IPS-20b (cell line): Measurements from ENCODE around the gene NAV1.
"Not testable (repeated sequence)": the region's sequence is repeated elsewhere in the genome, so short reads cannot be mapped to it uniquely, and the experiment has no call there.

Experiments used
- H3K27ac ChIP-seq: one replicate; pipeline ENCODE4 v1.5.1; 2013; ENCODE audit warnings: low read length
- H3K27me3 ChIP-seq: 2 replicates; pipeline ENCODE4 v1.6.1; 2013; ENCODE audit warnings: mild to moderate bottlenecking, low read length, inconsistent platforms; ENCODE audit not compliant: insufficient read depth
- H3K36me3 ChIP-seq: 2 replicates; pipeline ENCODE4 v1.6.1; 2013; ENCODE audit warnings: low read depth, mild to moderate bottlenecking, inconsistent platforms, low read length, moderate library complexity; ENCODE audit not compliant: insufficient read depth
- H3K4me1 ChIP-seq: 2 replicates; pipeline ENCODE4 v1.6.1; 2013; ENCODE audit warnings: mild to moderate bottlenecking, control low read depth, inconsistent platforms, low read length, moderate library complexity; ENCODE audit not compliant: insufficient read depth
- H3K4me3 ChIP-seq: 2 replicates; pipeline ENCODE4 v1.5.1; 2013; ENCODE audit warnings: mild to moderate bottlenecking, low read length, inconsistent platforms
- H3K9ac ChIP-seq: 2 replicates; pipeline ENCODE4 v1.6.1; 2013; ENCODE audit warnings: low read depth, mild to moderate bottlenecking, inconsistent platforms, low read length, moderate library complexity
- H3K9me3 ChIP-seq: 2 replicates; pipeline ENCODE4 v1.6.1; 2013; ENCODE audit warnings: mild to moderate bottlenecking, low read depth, low read length, inconsistent platforms; ENCODE audit not compliant: insufficient read depth

NAV1 gene

GRCh38 chr1:201542309-201543035 is 3.5 kb downstream of the NAV1 start:
- Histone ChIP-seq H3K4me3 (no peak overlapping the region), H3K9me3 (no peaks in the 10 kb centered on the region), H3K36me3 (no peaks in the 10 kb centered on the region), H3K9ac (no peak overlapping the region), H3K4me1 (peaks cover 9% of the 10 kb centered on the region; the same call in 1 of the 2 replicates), H3K27me3 (peaks cover 54% of the 10 kb centered on the region), H3K27ac (no peak overlapping the region)

GRCh38 chr1:201543871-201544642 is 5.1 kb downstream of the NAV1 start:
- no peak overlapping the region for H3K9ac ChIP-seq

GRCh38 chr1:201544710-201545109 is 5.8 kb downstream of the NAV1 start:
- Histone ChIP-seq H3K36me3 (no peaks in the 10 kb centered on the region), H3K9me3 (no peaks in the 10 kb centered on the region), H3K4me3 (no peak overlapping the region), H3K27me3 (peaks cover 32% of the 10 kb centered on the region), H3K27ac (no peak overlapping the region), H3K9ac (no peak overlapping the region), H3K4me1 (peaks cover 9% of the 10 kb centered on the region; the same call in 1 of the 2 replicates)

More at GRCh38 chr1:201543871-201544642, 5.1 kb downstream of the NAV1 start:
- H3K9me3 ChIP-seq = no peaks in the 10 kb centered on the region
- H3K36me3 ChIP-seq = no peaks in the 10 kb centered on the region
- peaks cover 9% of the 10 kb centered on the region; the same call in 1 of the 2 replicates for H3K4me1 ChIP-seq
- peaks cover 38% of the 10 kb centered on the region for H3K27me3 ChIP-seq
- H3K27ac ChIP-seq = no peak overlapping the region
- no peak overlapping the region for H3K4me3 ChIP-seq

GRCh38 chr1:201545851-201546492 is 7.0 kb downstream of the NAV1 start:
- Histone ChIP-seq H3K27ac (no peak overlapping the region), H3K4me3 (no peak overlapping the region), H3K4me1 (peaks cover 6% of the 10 kb centered on the region; the same call in 1 of the 2 replicates), H3K27me3 (peaks cover 19% of the 10 kb centered on the region), H3K9ac (no peak overlapping the region), H3K36me3 (no peaks in the 10 kb centered on the region), H3K9me3 (no peaks in the 10 kb centered on the region)

- H3K36me3 ChIP-seq, H3K27me3 ChIP-seq, H3K4me1 ChIP-seq, H3K9me3 ChIP-seq, H3K9ac ChIP-seq, H3K27ac ChIP-seq, H3K4me3 ChIP-seq: not testable (repeated sequence)
Observed at GRCh38 chr1:201549522-201549921, 10.6 kb downstream of the NAV1 start.

GRCh38 chr1:201551096-201551495 is 12.2 kb downstream of the NAV1 start:
- H3K9me3 ChIP-seq = no peaks in the 10 kb centered on the region
- H3K4me3 ChIP-seq = no peak overlapping the region
- no peaks in the 10 kb centered on the region for H3K27me3 ChIP-seq
- H3K4me1 ChIP-seq = no peaks in the 10 kb centered on the region
- no peaks in the 10 kb centered on the region for H3K36me3 ChIP-seq
- H3K27ac ChIP-seq = no peak overlapping the region
- no peak overlapping the region for H3K9ac ChIP-seq

- Histone ChIP-seq H3K27ac (no peak overlapping the region), H3K27me3 (no peaks in the 10 kb centered on the region), H3K4me1 (peaks cover under 1% of the 10 kb centered on the region; the same call in 1 of the 2 replicates), H3K9me3 (no peaks in the 10 kb centered on the region), H3K4me3 (no peak overlapping the region), H3K9ac (no peak overlapping the region), H3K36me3 (no peaks in the 10 kb centered on the region)
Observed at GRCh38 chr1:201551877-201552731, 13.2 kb downstream of the NAV1 start.

GRCh38 chr1:201552941-201553351 is 14.0 kb downstream of the NAV1 start:
- H3K36me3 ChIP-seq = no peaks in the 10 kb centered on the region
- H3K27me3 ChIP-seq = no peaks in the 10 kb centered on the region
- H3K9ac ChIP-seq = no peak overlapping the region
- peaks cover 5% of the 10 kb centered on the region; the same call in 1 of the 2 replicates for H3K4me1 ChIP-seq
- no peak overlapping the region for H3K4me3 ChIP-seq
- H3K27ac ChIP-seq = no peak overlapping the region
- H3K9me3 ChIP-seq = no peaks in the 10 kb centered on the region

- no peaks in the 10 kb centered on the region for H3K36me3 ChIP-seq
- H3K27me3 ChIP-seq = no peaks in the 10 kb centered on the region
- no peaks in the 10 kb centered on the region for H3K9me3 ChIP-seq
- H3K4me3 ChIP-seq = no peak overlapping the region
- no peak overlapping the region for H3K9ac ChIP-seq
- no peak overlapping the region for H3K27ac ChIP-seq
- H3K4me1 ChIP-seq = peaks cover 5% of the 10 kb centered on the region; the same call in 1 of the 2 replicates
Observed at GRCh38 chr1:201553496-201554189, 14.7 kb downstream of the NAV1 start.

- H3K27ac ChIP-seq = no peak overlapping the region
- no peaks in the 10 kb centered on the region for H3K9me3 ChIP-seq
- no peak overlapping the region for H3K9ac ChIP-seq
- no peak overlapping the region for H3K4me3 ChIP-seq
- no peaks in the 10 kb centered on the region for H3K36me3 ChIP-seq
- H3K4me1 ChIP-seq = peaks cover 5% of the 10 kb centered on the region; the same call in 1 of the 2 replicates
- H3K27me3 ChIP-seq = no peaks in the 10 kb centered on the region
Observed at GRCh38 chr1:201554190-201554600, 15.3 kb downstream of the NAV1 start.
